BE2C (cell line): ENCODE data around the gene INSIG1.

Source experiments
- DNase-seq: peaks from one replicate; pipeline ENCODE4 v3.0.0-alpha.2; 2020
- H3K27me3 ChIP-seq: fragments of 250-450 bp; sonication (Bioruptor Pico); 2 replicates; pipeline ENCODE4 v1.5.1; 2020; ENCODE audit warnings: mild to moderate bottlenecking
- H3K36me3 ChIP-seq: fragments of 250-450 bp; sonication (Bioruptor Pico); 2 replicates; pipeline ENCODE4 v1.5.1; 2020; ENCODE audit warnings: mild to moderate bottlenecking
- H3K4me1 ChIP-seq: fragments of 250-450 bp; sonication (Bioruptor Pico); 2 replicates; pipeline ENCODE4 v1.5.1; 2020
- H3K4me3 ChIP-seq: 2 replicates; pipeline ENCODE4 v1.5.1; 2011; ENCODE audit warnings: low read depth, low read length
- H3K9me3 ChIP-seq: fragments of 250-450 bp; sonication (Bioruptor Pico); 2 replicates; pipeline ENCODE4 v1.5.1; 2020
- CTCF ChIP-seq: IDR thresholded peaks from 2 replicates; pipeline ENCODE4 v1.5.1; 2012; ENCODE audit warnings: mild to moderate bottlenecking, low read depth, low read length

Gene INSIG1

GRCh38 chr7:155285423-155285822 is 12.3 kb upstream of the INSIG1 start:
- no peaks in the 10 kb centered on the region for H3K9me3 ChIP-seq
- DNase-seq = no peak
- no peaks in the 10 kb centered on the region for H3K36me3 ChIP-seq
- no peaks in the 10 kb centered on the region for H3K4me1 ChIP-seq
- no peak overlapping the region for H3K4me3 ChIP-seq
- no peaks in the 10 kb centered on the region for H3K27me3 ChIP-seq
- TF ChIP-seq CTCF = no peak

GRCh38 chr7:155285833-155286232 is 11.8 kb upstream of the INSIG1 start:
- no peak overlapping the region for H3K4me3 ChIP-seq
- no peaks in the 10 kb centered on the region for H3K4me1 ChIP-seq

GRCh38 chr7:155286686-155287085 is 11.0 kb upstream of the INSIG1 start:
- Histone ChIP-seq H3K9me3 (no peaks in the 10 kb centered on the region), H3K4me3 (no peak overlapping the region), H3K4me1 (no peaks in the 10 kb centered on the region), H3K27me3 (no peaks in the 10 kb centered on the region), H3K36me3 (no peaks in the 10 kb centered on the region)
- no peak for TF ChIP-seq CTCF
- DNase-seq = no peak

More at GRCh38 chr7:155285833-155286232, 11.8 kb upstream of the INSIG1 start:
- H3K9me3 ChIP-seq = no peaks in the 10 kb centered on the region
- DNase-seq = no peak
- no peaks in the 10 kb centered on the region for H3K27me3 ChIP-seq
- no peaks in the 10 kb centered on the region for H3K36me3 ChIP-seq
- no peak for TF ChIP-seq CTCF

- no peak overlapping the region for H3K4me3 ChIP-seq
- H3K4me1 ChIP-seq = no peaks in the 10 kb centered on the region
- DNase-seq = no peak
- H3K9me3 ChIP-seq = no peaks in the 10 kb centered on the region
- no peak for TF ChIP-seq CTCF
- H3K27me3 ChIP-seq = no peaks in the 10 kb centered on the region
- H3K36me3 ChIP-seq = no peaks in the 10 kb centered on the region
Observed at GRCh38 chr7:155287284-155287935, 10.3 kb upstream of the INSIG1 start.

GRCh38 chr7:155288055-155288454 is 9.6 kb upstream of the INSIG1 start:
- no peaks in the 10 kb centered on the region for H3K27me3 ChIP-seq
- no peaks in the 10 kb centered on the region for H3K9me3 ChIP-seq
- no peak for TF ChIP-seq CTCF
- no peaks in the 10 kb centered on the region for H3K36me3 ChIP-seq
- DNase-seq = no peak
- H3K4me1 ChIP-seq = no peaks in the 10 kb centered on the region
- H3K4me3 ChIP-seq = no peak overlapping the region

GRCh38 chr7:155289107-155289506 is 8.6 kb upstream of the INSIG1 start:
- H3K36me3 ChIP-seq = no peaks in the 10 kb centered on the region
- DNase-seq = no peak
- no peaks in the 10 kb centered on the region for H3K9me3 ChIP-seq
- TF ChIP-seq CTCF = no peak
- H3K4me1 ChIP-seq = no peaks in the 10 kb centered on the region
- H3K27me3 ChIP-seq = no peaks in the 10 kb centered on the region
- H3K4me3 ChIP-seq = no peak overlapping the region
